Dermis blood vessel endothelial cell (primary cell): Measurements from ENCODE around the gene APBA2. TPM values are rescaled to one million over a fixed set of nuclear protein-coding genes. Genes with fewer than 3 reads are reported as not detected.

Experiments used
- DNase-seq: peaks from one replicate; pipeline ENCODE4 v3.0.0; 2010
- total RNA-seq: library from RNA; depleted of rRNA; stranded (reverse); fragments of >200 nt; gene quantifications from 2 replicates; pipeline ENCODE4 v1.2.3, GENCODE V29; 2014

The APBA2 gene
- total RNA-seq, 1 donor from 2014 or later, result 18.5 TPM

- DNase-seq, result no peak
Observed at GRCh38 chr15:29064731-29065130, 179.0 kb downstream of the APBA2 start.

- DNase-seq, result no peak
Observed at GRCh38 chr15:29065571-29065970, 179.8 kb downstream of the APBA2 start.

- no peak for DNase-seq
Observed at GRCh38 chr15:29066310-29066709, 180.5 kb downstream of the APBA2 start.

DNA sequence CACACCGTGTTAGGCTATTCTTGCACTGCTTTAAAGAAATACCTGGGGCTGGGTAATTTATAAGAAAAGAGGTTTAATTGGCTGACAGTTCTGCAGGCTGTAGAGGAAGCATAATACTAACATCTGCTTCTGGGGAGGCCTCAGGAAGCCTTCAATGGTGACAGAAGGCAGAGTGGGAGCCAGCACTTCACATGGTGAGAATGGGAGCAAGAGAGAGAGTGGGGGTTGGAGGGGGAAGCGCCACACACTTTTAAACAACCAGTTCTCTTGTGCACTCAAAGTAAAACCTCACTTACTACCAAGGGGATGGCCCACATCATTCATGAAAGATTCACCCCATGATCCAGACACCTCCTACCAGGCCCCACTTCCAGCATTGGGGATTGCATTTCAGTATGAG lies 181.1 kb downstream of the APBA2 start:
- DNase-seq, result no peak

GRCh38 chr15:29067949-29068348 lies 182.2 kb downstream of the APBA2 start:
- no peak for DNase-seq

- peak; percentile 18 for DNase-seq
Observed at GRCh38 chr15:29070471-29071231, 184.9 kb downstream of the APBA2 start.

DNA sequence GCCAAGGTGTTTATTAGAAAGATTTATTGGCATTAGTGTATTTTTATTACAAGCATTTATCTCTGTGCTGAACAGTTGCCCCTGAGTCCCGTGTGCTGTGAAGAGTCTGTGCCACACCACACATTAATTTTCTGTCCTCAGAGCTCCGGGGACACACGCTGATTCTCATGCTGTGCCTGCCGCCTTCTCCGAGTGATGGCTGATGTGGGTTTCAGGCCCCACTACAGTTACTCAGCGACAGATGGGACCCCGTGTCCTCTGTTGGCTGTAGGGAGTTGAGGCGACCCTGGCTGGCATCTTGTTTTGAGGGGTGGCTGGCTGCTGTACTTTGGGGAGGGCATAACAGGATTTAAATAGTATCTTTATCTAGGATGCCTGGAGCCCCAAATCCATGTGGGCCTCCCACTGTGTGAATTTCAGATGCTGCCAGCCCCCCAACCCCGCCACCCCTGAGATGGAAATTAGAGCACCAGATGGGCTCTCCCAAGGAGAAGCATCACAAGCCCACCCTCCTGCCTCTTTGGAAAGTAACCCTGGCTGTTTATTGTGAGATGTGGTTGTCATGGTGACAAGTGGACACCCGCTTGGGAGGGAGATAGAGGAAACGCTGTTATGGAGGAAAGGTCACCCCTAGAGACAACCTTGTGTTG lies 185.6 kb downstream of the APBA2 start:
- no peak for DNase-seq

DNA sequence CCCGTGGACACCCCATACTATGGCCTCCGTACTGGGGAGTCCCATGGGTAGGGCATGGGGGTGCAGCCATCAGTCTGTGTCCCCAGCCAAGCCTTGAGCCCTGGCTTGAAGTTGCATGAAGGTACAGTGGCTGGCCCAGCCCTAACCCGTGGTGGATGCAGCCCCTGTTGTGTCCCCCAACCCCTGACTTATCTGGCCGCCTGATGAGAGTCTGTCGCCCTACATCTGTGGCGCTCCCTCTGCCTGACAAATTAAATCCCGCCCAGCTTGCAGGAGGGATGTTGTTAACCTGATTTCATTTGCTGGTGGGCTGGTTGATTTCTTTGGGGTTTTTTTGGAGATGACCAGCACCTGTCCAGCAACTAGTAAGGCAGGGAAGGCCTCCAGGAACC lies 186.1 kb downstream of the APBA2 start:
- DNase-seq, result no peak

DNA sequence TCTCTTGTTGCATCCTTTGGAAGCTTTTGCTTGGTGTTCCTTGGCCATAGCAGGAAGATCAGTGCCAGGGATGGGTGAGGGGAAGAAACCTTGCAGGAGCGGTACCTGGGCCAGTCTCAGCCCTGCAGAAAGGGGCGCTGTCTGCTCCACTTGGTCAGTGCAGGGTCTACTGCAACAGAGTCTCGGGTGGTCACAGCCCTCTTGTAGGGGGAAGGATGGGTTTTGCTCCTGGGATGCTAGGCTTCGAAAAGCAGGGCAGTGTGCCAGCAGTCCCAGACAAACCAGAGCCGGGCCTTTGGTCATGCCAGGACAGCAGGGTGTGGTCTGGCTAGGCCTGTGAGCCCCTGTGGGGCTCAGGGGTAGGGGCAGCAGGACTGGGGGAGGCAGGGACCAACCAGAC lies 186.7 kb downstream of the APBA2 start:
- DNase-seq, result no peak

- DNase-seq, result peak; percentile 81
Observed at GRCh38 chr15:29074045-29074444, 188.3 kb downstream of the APBA2 start.

GRCh38 chr15:29078541-29078940 lies 192.8 kb downstream of the APBA2 start:
- DNase-seq, result no peak

GRCh38 chr15:29079479-29079878 lies 193.7 kb downstream of the APBA2 start:
- DNase-seq, result no peak

- DNase-seq, result no peak
Observed at GRCh38 chr15:29081781-29082180, 196.0 kb downstream of the APBA2 start.

DNA sequence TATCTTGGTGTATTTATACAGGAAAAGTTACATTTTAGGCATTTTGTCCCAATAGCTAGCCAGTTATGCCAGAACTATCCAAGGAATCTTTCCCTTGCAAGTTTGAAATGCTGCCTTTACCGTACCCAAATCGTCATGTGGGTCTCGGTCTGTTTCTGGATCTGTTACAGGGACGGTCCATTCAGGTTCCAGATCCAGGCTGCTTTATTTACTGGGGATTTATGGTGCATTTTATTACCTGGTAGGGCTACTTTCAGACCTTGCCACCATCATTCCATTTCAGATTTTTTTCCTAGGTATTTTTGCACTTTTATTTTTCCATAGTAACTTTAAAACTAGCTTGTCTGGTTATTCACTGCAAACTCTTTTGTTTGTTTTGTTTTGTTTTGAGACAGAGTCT lies 197.4 kb downstream of the APBA2 start:
- DNase-seq, result no peak

DNA sequence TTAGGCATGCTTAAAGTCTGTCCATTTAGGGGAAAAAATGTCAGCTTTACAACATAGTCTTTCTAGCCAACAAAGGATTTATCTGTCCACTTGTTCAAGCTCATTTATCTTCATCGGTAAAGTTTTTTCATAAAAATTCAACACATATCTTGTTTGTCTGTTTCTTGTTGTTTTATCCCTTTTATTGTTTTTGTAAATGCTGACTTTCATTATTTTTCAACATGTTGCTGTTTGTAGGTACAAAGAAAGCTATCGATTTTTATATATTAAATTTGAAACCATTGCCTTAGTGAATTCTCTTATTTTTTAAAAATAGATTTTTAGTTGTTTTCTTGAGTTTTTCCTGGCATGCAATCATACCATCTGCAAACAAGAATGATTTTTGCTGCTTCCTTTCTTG lies 198.1 kb downstream of the APBA2 start:
- DNase-seq, result no peak

DNA sequence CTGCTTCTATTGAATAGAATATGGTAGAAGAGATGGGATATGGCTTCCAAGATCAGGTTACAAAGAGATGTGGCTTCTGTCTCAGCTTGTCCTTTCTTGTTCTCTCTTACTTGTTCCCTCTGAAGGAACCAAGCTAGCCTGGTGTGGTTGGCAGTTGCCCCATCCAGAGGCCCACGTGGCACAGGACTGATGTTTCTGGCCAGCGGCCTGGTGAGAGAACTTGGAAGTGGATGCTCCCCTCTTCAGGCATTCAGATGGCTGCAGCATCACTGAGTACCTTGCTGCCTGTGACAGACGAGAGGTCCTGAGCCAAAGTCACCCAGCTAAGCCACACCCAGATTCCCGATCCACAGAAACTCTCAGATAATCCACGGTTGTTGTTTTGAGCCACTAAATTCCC lies 200.2 kb downstream of the APBA2 start:
- DNase-seq, result no peak

DNA sequence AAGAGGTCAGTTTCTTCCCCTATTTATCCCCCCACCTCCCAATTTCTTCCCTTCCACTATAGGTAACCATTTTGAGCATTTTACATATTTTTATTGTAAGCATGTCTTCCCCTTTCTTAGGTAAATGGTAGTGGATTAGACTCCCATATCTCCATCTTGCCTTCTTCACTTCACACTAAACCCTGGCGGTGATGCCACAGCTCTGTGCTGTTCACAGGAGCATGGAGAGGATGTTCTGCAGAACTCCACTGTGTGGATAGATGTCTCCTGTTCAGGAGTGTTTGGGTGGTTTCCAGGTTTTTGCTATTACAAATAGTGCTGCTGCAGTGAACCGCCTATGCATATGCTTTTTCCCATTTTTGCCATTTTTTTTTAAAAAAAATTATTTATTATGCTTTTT lies 201.1 kb downstream of the APBA2 start:
- DNase-seq, result no peak

DNA sequence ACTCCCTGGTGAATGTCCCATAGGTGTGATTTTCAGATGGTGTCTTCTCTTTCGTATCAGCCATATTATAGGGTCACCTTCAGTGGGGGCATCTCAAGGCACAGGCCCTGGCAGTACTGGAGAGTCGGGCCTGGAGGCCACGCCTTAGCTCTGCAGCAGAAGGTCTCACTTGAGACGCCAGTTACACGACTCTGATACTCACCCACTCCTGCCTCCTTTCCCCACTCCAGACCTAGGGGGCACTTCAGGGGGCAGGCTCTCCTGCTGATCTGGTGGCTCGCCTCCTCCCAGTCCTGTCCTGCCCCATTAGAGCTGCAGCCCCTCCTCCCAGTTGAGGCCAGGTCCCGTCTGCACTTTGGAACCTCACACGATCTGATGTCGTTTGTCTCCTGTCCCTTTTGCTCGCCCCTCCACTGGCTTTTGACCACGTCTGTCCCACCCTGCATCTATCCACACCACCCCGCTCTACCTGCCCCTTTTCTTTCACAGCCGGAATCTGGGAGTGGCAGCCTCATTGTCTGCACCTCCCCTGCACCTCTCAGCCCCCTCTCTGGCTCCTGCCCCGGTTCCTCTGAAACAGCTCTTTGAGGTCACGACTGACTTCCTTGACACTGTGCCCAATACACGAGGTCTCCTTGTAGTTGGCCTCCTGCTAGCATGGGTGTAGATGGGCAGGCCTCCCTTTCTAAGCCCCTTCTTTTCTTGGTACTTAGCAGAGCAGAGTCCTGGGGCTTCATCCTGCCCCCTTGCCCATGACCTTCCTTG lies 201.9 kb downstream of the APBA2 start:
- DNase-seq, result no peak

DNA sequence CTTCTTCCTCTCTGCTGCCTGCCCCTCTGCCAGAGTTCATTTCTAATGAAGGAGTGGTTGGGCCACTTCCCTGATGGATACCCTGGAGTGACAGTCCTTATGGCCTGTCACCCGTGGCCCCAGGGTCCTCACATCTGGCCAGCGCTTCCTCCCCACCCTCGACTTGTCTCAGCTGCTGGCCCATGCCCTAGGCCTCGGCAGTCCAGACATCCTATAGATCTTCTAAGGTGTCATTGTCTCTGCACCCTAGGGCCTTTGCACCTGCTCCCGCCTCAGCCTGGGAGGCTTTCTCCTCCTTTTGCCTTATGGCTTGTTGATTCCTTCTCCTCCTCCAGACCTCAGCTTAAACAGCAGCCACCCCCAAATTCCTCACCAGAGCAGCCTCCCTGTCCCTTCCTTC lies 202.9 kb downstream of the APBA2 start:
- DNase-seq, result no peak

DNA sequence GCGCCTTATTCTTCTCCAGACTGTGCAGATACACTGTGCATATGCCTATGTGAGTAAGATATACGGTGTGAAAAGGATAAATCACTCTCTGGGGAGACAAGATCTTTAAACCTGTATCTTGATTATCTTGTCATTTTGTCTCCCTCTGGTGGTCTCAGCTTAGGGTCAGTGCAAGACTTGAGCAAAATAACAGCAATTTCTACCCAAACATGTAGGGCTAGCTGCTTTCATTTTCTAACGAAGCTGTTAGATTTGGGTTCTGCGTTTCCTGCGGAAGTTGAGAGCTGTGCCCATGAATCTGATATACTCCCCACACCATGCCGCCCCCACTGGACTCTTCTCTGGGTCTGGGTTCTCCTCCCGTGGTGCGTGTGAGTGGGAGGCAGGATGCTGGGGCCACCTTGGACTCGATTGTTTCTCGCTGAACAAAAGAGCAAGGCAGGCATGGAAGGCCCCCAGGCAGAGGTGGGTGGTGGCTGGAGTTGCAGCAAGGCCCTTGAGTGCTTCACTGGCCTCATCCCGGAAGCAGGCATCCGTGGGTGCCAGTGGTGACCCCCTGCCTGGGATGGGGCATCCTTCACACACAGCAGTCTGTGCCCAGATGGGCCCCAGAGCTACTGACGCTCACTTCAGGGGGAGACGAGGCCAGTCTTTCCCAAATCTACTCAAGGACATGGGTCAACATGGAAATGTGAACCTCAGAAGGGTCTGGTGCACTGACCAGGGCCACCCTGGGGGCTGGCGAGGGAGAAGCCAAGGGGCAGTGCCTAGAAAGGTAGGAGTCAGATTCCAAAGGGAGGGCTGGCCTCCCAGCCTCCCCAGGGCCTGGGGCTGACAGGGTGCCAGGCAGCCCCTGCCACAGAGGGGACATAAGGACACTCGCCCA lies 204.2 kb downstream of the APBA2 start:
- peak; percentile 33 for DNase-seq

- DNase-seq, result peak; percentile 60
Observed at GRCh38 chr15:29090617-29091466, 205.1 kb downstream of the APBA2 start.

GRCh38 chr15:29091666-29092065 lies 205.9 kb downstream of the APBA2 start:
- no peak for DNase-seq
